ENCODE measurements around the gene RAPGEFL1. TPM values are rescaled to one million over a fixed set of nuclear protein-coding genes. Genes with fewer than 3 reads are reported as not detected.

Gene RAPGEFL1
- total and polyA plus RNA-seq, 2 of the 8 experiments (the other 6 are each of a cell fraction or from before 2014, with no cell fraction given): 20.0 to 20.2 TPM

GRCh38 chr17:40177275-40177874 is at the start of gene RAPGEFL1 (continued):
- peak in 1 of 2 experiments; percentile 23; a peak in 2 of 3 replicates for TF ChIP-seq POLR2A (IDR thresholded peaks at IDR 0.05; ENCODE audit: control extremely low read depth in 1 of 2, low read depth in 2 of 2, low read length in 2 of 2)
- TF ChIP-seq EP300 (IDR thresholded peaks at IDR 0.05; ENCODE audit: borderline replicate concordance in 1 of 2, low read depth in 2 of 2, low read length in 2 of 2): peak in 1 of 2 experiments; percentile 63; a peak in 1 of 3 replicates
- TF ChIP-seq PHF8 (conservative IDR thresholded peaks at IDR 0.05; ENCODE audit: low read depth, low read length): peak; percentile 51; the same call in 1 of the 2 replicates
- TF ChIP-seq ATF3 (IDR thresholded peaks at IDR 0.05; ENCODE audit: insufficient read depth, low read depth, low read length): no peak
- 0 out of 4 replicates have a peak, but pooled peaks of 1 of the 2 experiments have one; percentile 30 for TF ChIP-seq SIN3A (conservative IDR thresholded peaks at IDR 0.05 in 1 of 2, IDR thresholded peaks at IDR 0.05 in 1 of 2; ENCODE audit: low read depth in 1 of 2, low read length in 2 of 2)
- 0 out of 4 replicates have a peak, but pooled peaks of 1 of the 2 experiments have one; percentile 10 for TF ChIP-seq HDAC2 (IDR thresholded peaks at IDR 0.05; ENCODE audit: borderline replicate concordance in 1 of 2, low read depth in 2 of 2, low read length in 2 of 2)
- no peak for TF ChIP-seq KDM5A (IDR thresholded peaks at IDR 0.05; ENCODE audit: low read length)
- TF ChIP-seq POLR2AphosphoS5 (IDR thresholded peaks at IDR 0.05; ENCODE audit: low read depth, low read length): 0 out of 2 replicates have a peak, but pooled peaks have one; percentile 26
- no peak for TF ChIP-seq TCF12 (IDR thresholded peaks at IDR 0.05; ENCODE audit: low read depth, low read length)

All from H1 (cell line).